H9 (cell line): Measurements from ENCODE around the gene FGD6. TPM values are rescaled to one million over a fixed set of nuclear protein-coding genes. Genes with fewer than 3 reads are reported as not detected.

Source experiments
- DNase-seq: peaks from one replicate; pipeline ENCODE4 v3.0.0-alpha.2; 2017
- H2AFZ ChIP-seq: one replicate; pipeline ENCODE4 v1.6.1; 2013; ENCODE audit warnings: mild to moderate bottlenecking, low read length, control low read depth, moderate library complexity
- H2AK5ac ChIP-seq: 2 replicates; pipeline ENCODE4 v1.6.1; 2013; ENCODE audit warnings: low read length, control low read depth, mixed read lengths; ENCODE audit not compliant: insufficient read length
- H2BK120ac ChIP-seq: one replicate; pipeline ENCODE4 v1.6.1; 2013; ENCODE audit warnings: low read depth, mild to moderate bottlenecking, low read length, control low read depth, inconsistent platforms; ENCODE audit not compliant: poor library complexity, severe bottlenecking
- H2BK12ac ChIP-seq: 2 replicates; pipeline ENCODE4 v1.6.1; 2013; ENCODE audit warnings: low read length, control low read depth, mixed read lengths, low read depth; ENCODE audit not compliant: insufficient read length
- H2BK15ac ChIP-seq: 2 replicates; pipeline ENCODE4 v1.6.1; 2013; ENCODE audit warnings: low read depth, low read length, control low read depth
- H2BK20ac ChIP-seq: one replicate; pipeline ENCODE4 v1.6.1; 2013; ENCODE audit warnings: low read depth, mild to moderate bottlenecking, low read length, control low read depth, inconsistent platforms; ENCODE audit not compliant: poor library complexity, severe bottlenecking
- H2BK5ac ChIP-seq: 2 replicates; pipeline ENCODE4 v1.6.1; 2013; ENCODE audit warnings: low read length, control low read depth, mixed read lengths; ENCODE audit not compliant: insufficient read length
- H3K14ac ChIP-seq: 2 replicates; pipeline ENCODE4 v1.6.1; 2013; ENCODE audit warnings: low read length, control low read depth; ENCODE audit not compliant: insufficient read depth
- H3K18ac ChIP-seq: 2 replicates; pipeline ENCODE4 v1.6.1; 2013; ENCODE audit warnings: low read depth, mild to moderate bottlenecking, mixed read lengths, low read length, control low read depth; ENCODE audit not compliant: insufficient read length
- H3K23ac ChIP-seq: 2 replicates; pipeline ENCODE4 v1.6.1; 2013; ENCODE audit warnings: low read length, control low read depth, mixed read lengths, low read depth; ENCODE audit not compliant: insufficient read length
- H3K23me2 ChIP-seq: 2 replicates; pipeline ENCODE4 v1.6.1; 2013; ENCODE audit warnings: low read depth, mild to moderate bottlenecking, mixed read lengths, low read length, control low read depth; ENCODE audit not compliant: insufficient read length, poor library complexity, severe bottlenecking
- H3K27ac ChIP-seq: 2 replicates; pipeline ENCODE4 v1.5.1; 2013; ENCODE audit warnings: low read length, control low read depth, mixed read lengths, low read depth; ENCODE audit not compliant: insufficient read length
- H3K27me3 ChIP-seq: 2 replicates; pipeline ENCODE4 v1.6.1; 2013; ENCODE audit warnings: low read length, control low read depth, inconsistent platforms; ENCODE audit not compliant: insufficient read depth
- H3K4ac ChIP-seq: 2 replicates; pipeline ENCODE4 v1.6.1; 2013; ENCODE audit warnings: low read depth, mild to moderate bottlenecking, control low read depth, inconsistent platforms, low read length, moderate library complexity
- H3K4me1 ChIP-seq: 2 replicates; pipeline ENCODE4 v1.6.1; 2013; ENCODE audit warnings: low read length, control low read depth, inconsistent platforms; ENCODE audit not compliant: insufficient read depth
- H3K4me2 ChIP-seq: 2 replicates; pipeline ENCODE4 v1.6.1; 2013; ENCODE audit warnings: low read length, control low read depth, mixed read lengths; ENCODE audit not compliant: insufficient read length, insufficient read depth
- H3K56ac ChIP-seq: 2 replicates; pipeline ENCODE4 v1.6.1; 2013; ENCODE audit warnings: low read depth, mild to moderate bottlenecking, mixed read lengths, low read length, control low read depth; ENCODE audit not compliant: insufficient read length
- H3K79me1 ChIP-seq: 2 replicates; pipeline ENCODE4 v1.6.1; 2013; ENCODE audit warnings: low read depth, mild to moderate bottlenecking, moderate library complexity, low read length, control low read depth, inconsistent platforms; ENCODE audit not compliant: insufficient read depth, poor library complexity, severe bottlenecking
- H3K79me2 ChIP-seq: 2 replicates; pipeline ENCODE4 v1.6.1; 2013; ENCODE audit warnings: low read length, control low read depth, inconsistent platforms; ENCODE audit not compliant: insufficient read depth
- H3K9ac ChIP-seq: 2 replicates; pipeline ENCODE4 v1.6.1; 2013; ENCODE audit warnings: low read length, control low read depth, mixed read lengths; ENCODE audit not compliant: insufficient read length; ENCODE audit errors: extremely low read depth
- H3K9me3 ChIP-seq: one replicate; pipeline ENCODE4 v1.6.1; 2013; ENCODE audit warnings: low read depth, low read length, inconsistent platforms; ENCODE audit not compliant: control insufficient read depth
- H3T11ph ChIP-seq: one replicate; pipeline ENCODE4 v1.6.1; 2013; ENCODE audit warnings: mild to moderate bottlenecking, low read length, control low read depth, inconsistent platforms
- H4K20me1 ChIP-seq: one replicate; pipeline ENCODE4 v1.6.1; 2013; ENCODE audit not compliant: control insufficient read depth, insufficient read length, insufficient read depth
- H4K5ac ChIP-seq: 2 replicates; pipeline ENCODE4 v1.6.1; 2013; ENCODE audit warnings: low read depth, mild to moderate bottlenecking, mixed read lengths, low read length, control low read depth; ENCODE audit not compliant: insufficient read length
- H4K8ac ChIP-seq: replicated peaks from 2 replicates; pipeline ENCODE4 v1.6.1; 2013; ENCODE audit warnings: low read length, control low read depth, mixed read lengths, low read depth; ENCODE audit not compliant: insufficient read length
- H4K91ac ChIP-seq: 2 replicates; pipeline ENCODE4 v1.6.1; 2013; ENCODE audit warnings: low read depth, mild to moderate bottlenecking, moderate library complexity, mixed read lengths, low read length, control low read depth; ENCODE audit not compliant: insufficient read length
- H3K27ac Mint-ChIP-seq, 3 experiments: 2 replicates in 2 of 3; 3 replicates in 1 of 3; pipeline ENCODE4 v1.8.0; 2020 to 2021; ENCODE audit warnings: mixed read lengths in 3 of 3, mild to moderate bottlenecking in 1 of 3, moderate library complexity in 1 of 3
- H3K27me3 Mint-ChIP-seq: 2 replicates; pipeline ENCODE4 v1.8.0; 2021; ENCODE audit warnings: low read depth, mild to moderate bottlenecking, moderate library complexity, mixed read lengths
- H3K36me3 Mint-ChIP-seq, 3 experiments: 2 replicates in 2 of 3; 3 replicates in 1 of 3; pipeline ENCODE4 v1.8.0; 2020 to 2021; ENCODE audit warnings: low read depth in 3 of 3, mixed read lengths in 3 of 3; ENCODE audit not compliant: insufficient read depth in 1 of 3
- H3K4me1 Mint-ChIP-seq, 2 experiments: 2 replicates each; pipeline ENCODE4 v1.8.0; 2020; ENCODE audit warnings: mixed read lengths in 2 of 2
- H3K4me3 Mint-ChIP-seq, 2 experiments: 2 replicates in 1 of 2; 3 replicates in 1 of 2; pipeline ENCODE4 v1.8.0; 2020 to 2021; ENCODE audit warnings: mild to moderate bottlenecking in 2 of 2, mixed read lengths in 2 of 2, moderate library complexity in 1 of 2
- H3K9me3 Mint-ChIP-seq, 2 experiments: 2 replicates in 1 of 2; 3 replicates in 1 of 2; pipeline ENCODE4 v1.8.0; 2020; ENCODE audit warnings: mild to moderate bottlenecking in 2 of 2, mixed read lengths in 2 of 2, moderate library complexity in 1 of 2
- CTCF ChIP-seq: fragments of 200-600 bp; sonication (generic); conservative IDR thresholded peaks from 3 replicates; pipeline ENCODE4 v1.8.0; 2021; ENCODE audit warnings: antibody characterized with exemption, mild to moderate bottlenecking
- WGBS: extraction: QIAGEN DNeasy Blood & Tissue Kit; methylation state at CpG from one replicate; pipeline ENCODE4 v1.1.7; 2013; ENCODE audit warnings: missing lambda C conversion rate, low lambda C conversion rate, mixed read lengths; ENCODE audit not compliant: insufficient read length; ENCODE audit errors: extremely low coverage; 5-methylcytosine and 5-hydroxymethylcytosine counted together
- total RNA-seq: library from RNA; stranded (reverse); gene quantifications from 2 replicates; pipeline ENCODE4 v1.2.1, GENCODE V29; 2021

FGD6 gene
- total RNA-seq, 1 experiment from 2014 or later: 39.5 TPM

GRCh38 chr12:95206916-95207315, 10.4 kb downstream of the FGD6 start:
- no peak overlapping the region for H2BK20ac ChIP-seq
- H2AK5ac ChIP-seq: no peak overlapping the region
- H3K36me3 Mint-ChIP-seq: peaks cover 21 to 33% (median 30%) of the 10 kb centered on the region in 3 experiments
- no peak overlapping the region for H3K4me2 ChIP-seq
- no CpG with 5 or more reads among the region's 8 CpGs for WGBS
- no peak overlapping the region for H2BK12ac ChIP-seq
- H3K4me1 Mint-ChIP-seq: peaks cover 73 to 76% of the 10 kb centered on the region in 2 experiments
- H4K5ac ChIP-seq: no peak overlapping the region
- H3K27ac Mint-ChIP-seq: peak overlapping the region; percentile 78 to 89 (median 87); a peak in 6 of 7 replicates
- no peaks in the 10 kb centered on the region for H3K23me2 ChIP-seq
- H3K79me1 ChIP-seq: peaks cover 3% of the 10 kb centered on the region
- peaks cover 27% of the 10 kb centered on the region for H3K4me1 ChIP-seq
- H4K91ac ChIP-seq: no peak overlapping the region
- H2AFZ ChIP-seq: no peak overlapping the region
- H3K14ac ChIP-seq: no peak overlapping the region
- H3K9ac ChIP-seq: no peak overlapping the region
- peak overlapping the region in 1 of 2 experiments; percentile 6; a peak in 1 of 5 replicates for H3K4me3 Mint-ChIP-seq
- H2BK120ac ChIP-seq: no peak overlapping the region
- H3K9me3 Mint-ChIP-seq: no peaks in the 10 kb centered on the region
- no peaks in the 10 kb centered on the region for H4K20me1 ChIP-seq
- H3K56ac ChIP-seq: no peak overlapping the region
- no peak for DNase-seq
- H2BK15ac ChIP-seq: no peak overlapping the region
- no peak overlapping the region for H3K23ac ChIP-seq
- H3T11ph ChIP-seq: no peak overlapping the region
- H3K4ac ChIP-seq: no peak overlapping the region
- peaks cover 2% of the 10 kb centered on the region; the same call in 1 of the 2 replicates for H3K79me2 ChIP-seq
- no peaks in the 10 kb centered on the region for H3K9me3 ChIP-seq
- TF ChIP-seq CTCF: no peak
- H4K8ac ChIP-seq: no peak overlapping the region
- no peak overlapping the region for H3K27ac ChIP-seq
- no peaks in the 10 kb centered on the region for H3K27me3 Mint-ChIP-seq
- H2BK5ac ChIP-seq: no peak overlapping the region
- H3K18ac ChIP-seq: no peak overlapping the region
- H3K27me3 ChIP-seq: no peaks in the 10 kb centered on the region
